HG03520 (cell line): ENCODE data around the gene UNC13B.
"Not testable (repeated sequence)": the region's sequence is repeated elsewhere in the genome, so short reads cannot be mapped to it uniquely, and the experiment has no call there.

Experiments
- ATAC-seq: cut with Tn5 transposase; IDR thresholded peaks from one replicate; pipeline ENCODE4 v1.9.1; 2021; ENCODE audit warnings: mild to moderate bottlenecking, moderate library complexity; ENCODE audit not compliant: unreplicated experiment

UNC13B gene

DNA sequence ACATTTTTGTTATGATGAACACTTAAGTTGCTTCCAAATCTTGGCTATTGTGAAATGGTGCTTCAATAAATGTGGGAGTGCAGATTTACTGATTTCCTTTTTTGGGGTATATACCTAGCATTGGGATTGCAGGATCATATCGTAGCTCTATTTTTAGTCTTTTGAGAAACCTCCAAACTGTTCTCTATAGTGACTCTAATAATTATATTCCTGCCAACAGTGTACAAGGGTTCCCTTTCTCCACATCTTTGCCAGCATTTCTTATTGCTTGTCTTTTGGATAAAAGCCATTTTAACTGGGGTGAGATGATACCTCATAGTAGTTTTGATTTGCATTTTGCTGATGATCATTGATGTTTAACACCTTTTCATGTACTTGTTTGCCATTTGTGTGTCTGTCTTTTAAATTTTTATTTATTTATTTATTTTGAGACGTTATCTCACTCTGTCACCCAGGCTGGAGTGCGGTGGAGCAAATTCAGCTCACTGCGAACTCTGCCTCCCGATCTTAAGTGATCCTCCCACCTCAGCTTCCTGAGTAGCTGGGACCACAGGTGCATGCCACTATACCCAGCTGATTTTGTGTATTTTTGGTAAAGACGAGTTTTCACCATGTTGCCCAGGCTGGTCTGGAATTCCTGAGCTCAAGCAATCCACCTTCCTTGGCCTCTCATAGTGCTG, 59.0 kb downstream of the UNC13B start:
- no peak for ATAC-seq

DNA sequence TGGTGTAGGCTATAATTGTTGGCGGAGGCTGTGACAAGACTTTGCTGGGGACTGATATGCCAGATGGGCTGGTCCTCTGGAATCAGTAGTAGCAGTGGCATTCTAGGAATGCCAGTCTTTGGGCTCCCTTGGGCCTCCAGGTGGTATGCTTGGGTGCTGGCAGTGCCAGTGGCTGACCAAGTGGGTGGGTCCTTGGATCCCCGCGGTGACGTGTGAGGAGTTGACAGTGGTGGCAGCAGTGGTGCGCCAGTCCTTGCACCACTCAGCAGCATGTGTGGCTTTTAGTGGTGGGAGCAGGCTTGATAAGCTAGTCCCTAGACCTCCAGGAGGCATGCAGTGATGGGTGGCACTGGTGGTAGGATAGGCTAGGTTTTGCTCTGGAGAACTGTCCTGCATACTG, 63.9 kb downstream of the UNC13B start:
- ATAC-seq, result no peak

DNA sequence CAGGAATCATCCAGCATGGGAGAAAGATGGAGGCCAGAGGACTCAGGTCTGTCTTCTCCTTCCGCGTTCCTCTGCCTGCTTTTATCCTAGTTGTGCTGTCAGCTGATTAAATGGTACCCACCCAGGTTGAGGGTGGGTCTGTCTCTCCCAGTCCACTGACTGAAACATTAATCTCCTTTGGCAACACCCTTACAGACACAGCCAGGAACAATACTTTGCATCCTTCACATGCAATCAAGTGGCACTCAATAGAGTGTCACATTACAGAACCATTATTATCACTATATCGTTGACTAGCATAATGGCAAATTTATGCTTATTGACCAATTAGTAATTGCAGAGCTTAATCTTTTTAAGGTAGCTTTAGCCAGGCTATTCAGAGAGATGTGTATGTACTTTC, 64.8 kb downstream of the UNC13B start:
- ATAC-seq, result no peak

DNA sequence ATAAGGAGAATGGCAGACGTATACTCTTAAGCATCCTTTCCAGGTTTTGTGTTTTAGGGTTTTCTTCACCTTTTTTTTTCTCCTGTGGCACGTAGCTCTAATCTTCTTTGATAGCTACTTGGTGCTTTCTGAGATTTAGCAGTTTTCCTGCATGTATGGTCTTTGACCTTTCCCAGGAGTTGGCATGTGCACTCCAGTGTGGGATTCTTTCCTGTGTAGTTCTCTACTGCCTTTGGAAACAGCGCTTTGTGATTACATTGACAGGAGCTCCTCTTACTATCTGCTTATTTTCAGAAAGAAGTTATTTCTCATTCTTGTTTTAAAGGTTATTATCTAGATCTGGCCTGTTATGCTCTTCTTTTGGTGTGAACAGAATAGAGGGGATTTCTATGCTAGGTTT, 65.5 kb downstream of the UNC13B start:
- no peak for ATAC-seq

- no peak for ATAC-seq
Measured at GRCh38 chr9:35229066-35229778, 67.4 kb downstream of the UNC13B start.

- ATAC-seq, result no peak
Measured at GRCh38 chr9:35229779-35230143, 68.0 kb downstream of the UNC13B start.

DNA sequence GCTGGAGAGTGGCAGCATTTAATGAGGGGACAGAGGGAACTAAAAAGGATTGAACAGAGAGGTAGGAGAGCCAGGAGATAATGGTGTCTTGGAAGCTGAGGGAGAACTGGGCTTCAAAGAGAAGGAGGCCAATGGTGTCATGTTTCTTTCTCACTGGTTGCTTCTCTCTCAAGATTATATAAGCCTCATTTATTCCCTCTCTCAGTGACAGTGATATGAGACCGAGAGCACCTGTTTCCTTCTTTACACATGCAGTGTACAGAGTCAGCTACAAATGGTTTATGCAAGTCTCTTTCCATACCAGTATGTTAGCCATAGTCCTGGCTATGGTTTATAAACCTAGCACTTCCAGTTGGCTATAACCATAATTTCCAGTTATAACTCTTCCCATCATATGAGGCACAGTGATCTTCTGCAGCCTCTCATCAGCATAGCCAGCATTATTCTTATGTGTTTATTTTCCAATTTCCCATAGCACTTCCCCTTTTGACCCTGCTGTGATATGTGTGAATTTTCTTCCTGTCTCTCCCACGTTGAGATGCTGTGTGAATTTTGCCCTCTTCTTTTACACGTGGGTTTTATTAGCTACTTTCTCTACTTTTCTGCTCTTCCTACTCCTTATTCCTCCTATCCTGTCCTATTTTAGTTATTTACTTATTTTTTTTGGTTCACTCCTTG, 71.2 kb downstream of the UNC13B start:
- ATAC-seq, result no peak

DNA sequence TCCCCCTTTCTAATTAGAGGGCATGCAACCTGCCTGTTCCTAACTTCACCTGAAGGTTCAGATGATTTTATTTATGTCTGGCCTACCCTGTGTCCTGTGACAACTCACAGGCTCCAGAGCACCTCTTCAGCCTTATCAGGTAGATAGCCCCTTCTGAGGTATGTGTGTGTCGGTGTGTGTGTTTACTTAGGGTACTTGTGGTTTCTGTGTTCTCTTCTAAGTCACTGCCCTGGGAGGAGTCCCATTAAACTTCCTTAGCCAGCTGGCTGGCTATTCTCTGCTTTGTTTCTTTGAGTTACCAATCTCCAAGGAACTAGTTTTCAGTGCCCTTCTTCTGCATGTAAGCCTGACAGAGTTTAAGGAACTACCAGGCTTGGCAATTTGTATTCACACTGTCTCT, 74.9 kb downstream of the UNC13B start:
- ATAC-seq, result no peak

GRCh38 chr9:35237311-35237710, 75.5 kb downstream of the UNC13B start:
- ATAC-seq, result no peak

DNA sequence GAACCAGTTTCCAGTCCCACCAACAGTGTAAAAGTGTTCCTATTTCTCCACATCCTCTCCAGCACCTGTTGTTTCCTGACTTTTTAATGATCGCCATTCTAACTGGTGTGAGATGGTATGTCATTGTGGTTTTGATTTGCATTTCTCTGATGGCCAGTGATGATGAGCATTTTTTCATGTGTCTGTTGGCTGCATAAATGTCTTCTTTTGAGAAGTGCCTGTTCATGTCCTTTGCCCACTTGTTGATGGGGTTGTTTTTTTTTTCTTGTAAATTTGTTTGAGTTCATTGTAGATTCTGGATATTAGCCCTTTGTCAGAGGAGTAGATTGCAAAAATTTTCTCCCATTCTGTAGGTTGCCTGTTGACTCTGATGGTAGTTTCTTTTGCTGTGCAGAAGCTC, 84.1 kb downstream of the UNC13B start:
- not testable (repeated sequence) for ATAC-seq

GRCh38 chr9:35253075-35253474, 91.3 kb downstream of the UNC13B start:
- no peak for ATAC-seq

DNA sequence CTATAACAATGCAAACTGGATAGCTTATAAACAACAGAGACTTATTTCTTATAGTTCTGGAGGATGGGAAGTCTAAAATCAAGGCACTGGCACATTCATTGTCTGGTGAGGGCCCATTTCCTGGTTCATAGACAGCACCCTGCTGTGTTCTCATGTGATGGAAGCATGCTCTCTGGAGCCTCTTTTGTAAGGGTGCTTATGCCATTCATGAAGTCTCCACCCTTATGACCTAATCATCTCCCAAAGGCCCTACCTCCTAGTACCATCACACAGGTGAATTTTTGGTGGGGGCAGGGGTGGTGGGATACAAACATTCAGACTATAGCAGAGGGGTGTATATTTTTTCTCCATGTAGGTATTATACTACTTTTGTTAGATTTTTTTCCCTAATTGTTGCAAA, 92.4 kb downstream of the UNC13B start:
- no peak for ATAC-seq

GRCh38 chr9:35254984-35255857, 93.4 kb downstream of the UNC13B start:
- no peak for ATAC-seq

DNA sequence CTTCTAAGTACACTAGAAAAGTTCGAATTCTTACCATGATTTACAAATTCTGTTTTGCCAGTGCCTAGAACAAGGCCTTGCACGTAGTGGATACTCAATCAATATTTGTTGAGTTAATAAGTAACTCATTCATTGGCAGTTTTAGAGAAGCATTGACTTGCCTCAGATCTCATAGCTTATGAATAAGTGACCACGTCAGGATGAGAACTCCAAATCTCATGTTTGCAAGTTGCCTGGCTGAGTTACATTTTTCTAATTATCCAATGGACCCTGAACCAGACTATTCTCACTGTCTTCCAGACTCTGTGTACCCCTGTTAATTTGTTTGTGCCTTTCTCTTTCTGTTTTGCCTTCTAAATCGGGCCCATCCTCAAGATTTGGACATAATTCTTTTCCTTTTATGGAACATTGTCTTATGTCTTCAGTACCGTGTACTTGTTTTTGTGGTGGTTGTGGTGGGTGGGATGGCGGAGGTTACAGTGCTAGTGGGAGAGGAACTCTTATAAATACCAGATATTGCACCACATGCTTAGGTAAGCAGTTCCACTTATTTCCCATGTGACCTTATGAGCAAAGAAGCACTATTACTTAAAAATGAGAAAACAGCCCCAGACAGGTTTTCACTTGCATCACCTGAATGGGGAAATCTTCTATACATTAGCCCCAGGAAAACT, 96.3 kb downstream of the UNC13B start:
- no peak for ATAC-seq

DNA sequence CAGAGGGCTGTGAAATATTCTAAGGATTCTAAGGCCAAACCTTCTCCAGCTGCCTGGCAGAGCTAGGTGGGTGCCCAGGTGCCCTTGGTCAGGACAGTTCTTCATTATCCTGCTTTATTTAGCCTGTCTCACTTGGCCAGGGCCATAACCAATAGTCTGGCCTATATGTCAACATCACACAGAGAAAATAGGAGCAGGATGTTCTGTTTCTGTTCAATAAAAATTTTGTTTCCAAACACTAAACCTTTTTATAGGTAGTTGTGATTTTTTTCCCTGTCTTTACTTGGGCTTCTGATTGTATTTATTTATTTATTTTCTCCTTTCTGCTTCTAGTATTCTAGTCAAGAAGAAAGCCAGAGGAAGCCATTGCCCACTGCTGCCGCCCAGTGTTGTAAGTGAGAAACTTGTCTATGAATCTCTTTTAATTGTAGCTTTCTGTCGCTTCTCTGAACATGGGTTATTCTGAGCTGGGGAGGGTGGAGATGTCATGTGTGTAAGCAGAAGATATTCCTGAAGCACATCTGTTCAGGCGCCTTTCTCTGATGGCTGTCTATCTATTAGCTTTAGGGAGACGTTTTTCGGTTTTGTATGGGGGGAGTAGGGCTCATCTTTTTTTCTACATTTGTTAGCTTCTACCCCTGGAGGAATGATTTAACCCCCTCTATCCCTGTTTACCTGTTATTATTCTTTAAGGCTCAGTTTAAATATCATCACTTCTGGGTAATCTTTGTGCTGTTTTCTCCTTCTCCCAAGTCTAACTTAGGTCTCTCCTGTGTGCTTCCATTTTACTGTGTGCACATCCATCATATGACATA, 97.1 kb downstream of the UNC13B start:
- ATAC-seq, result no peak

GRCh38 chr9:35260186-35260585, 98.4 kb downstream of the UNC13B start:
- no peak for ATAC-seq

GRCh38 chr9:35262064-35262463, 100.3 kb downstream of the UNC13B start:
- no peak for ATAC-seq

- ATAC-seq, result no peak
Measured at GRCh38 chr9:35267710-35268109, 105.9 kb downstream of the UNC13B start.

DNA sequence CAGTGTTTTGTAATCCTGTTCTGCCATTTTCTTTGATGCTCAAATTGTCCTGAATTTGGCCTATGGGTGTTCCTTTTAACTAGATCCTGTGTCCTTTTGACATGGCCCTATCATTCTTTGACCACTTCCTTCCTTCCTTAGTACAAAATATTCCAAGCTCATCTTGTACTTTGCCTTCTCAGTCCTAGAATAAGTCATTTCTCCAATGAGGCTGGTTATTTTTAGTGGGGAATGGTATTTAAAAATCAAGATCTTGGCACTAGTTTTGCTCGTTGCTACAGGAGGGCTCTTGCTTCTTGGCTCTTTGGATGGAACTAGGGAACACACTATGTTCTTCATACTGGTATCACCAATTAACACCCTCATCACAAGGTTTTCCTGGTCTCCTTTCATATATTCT, 108.1 kb downstream of the UNC13B start:
- ATAC-seq, result no peak

DNA sequence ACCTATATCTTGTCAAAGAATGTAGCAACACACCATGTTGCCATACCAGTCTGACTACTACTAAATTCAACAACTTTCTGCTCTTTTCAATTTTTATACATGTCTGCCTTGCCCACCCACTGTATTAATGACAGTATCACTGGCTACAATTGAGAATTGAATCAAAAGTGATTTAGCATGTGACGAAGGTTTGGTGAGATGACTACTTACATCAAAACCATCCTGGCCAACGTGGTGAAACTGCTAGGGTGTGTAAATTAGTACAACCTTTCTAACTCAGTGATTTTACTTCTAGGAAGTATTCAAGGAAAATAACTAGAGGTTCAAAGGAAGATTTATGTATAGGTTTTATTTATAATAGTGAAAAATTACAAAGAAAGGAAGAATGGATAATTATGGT, 109.8 kb downstream of the UNC13B start:
- no peak for ATAC-seq
